ENCODE measurements around the gene GPR75. TPM values are rescaled to one million over a fixed set of nuclear protein-coding genes. Genes with fewer than 3 reads are reported as not detected.

GPR75 gene
- total RNA-seq, 2 experiments from 2014 or later = 1.6 to 2.0 TPM

- ChIA-PET POLR2A (no interaction called here), CTCF (no interaction called here)
- no peak for DNase-seq
- Histone ChIP-seq H3K4me1 (ENCODE audit: insufficient read depth, low read length) (no peaks in the 10 kb centered on the region), H3K9me3 (ENCODE audit: control insufficient read depth in 1 of 2, insufficient read depth in 1 of 2, low read length in 2 of 2) (no peaks in the 10 kb centered on the region), H3K27ac (ENCODE audit: low read depth in 1 of 2, low read length in 2 of 2) (no peak overlapping the region), H3K27me3 (ENCODE audit: control insufficient read depth in 1 of 2, insufficient read depth in 2 of 2, low read length in 2 of 2) (no peaks in the 10 kb centered on the region), H3K36me3 (ENCODE audit: insufficient read depth, low read length) (peaks cover 45% of the 10 kb centered on the region), H3K4me3 (ENCODE audit: low read length) (no peak overlapping the region)
- Mint-ChIP-seq H3K4me3 (no peak overlapping the region), H3K4me1 (ENCODE audit: low read depth) (peaks cover 17% of the 10 kb centered on the region), H3K27ac (no peak overlapping the region), H3K9me3 (no peaks in the 10 kb centered on the region), H3K36me3 (ENCODE audit: low read depth) (peaks cover 58% of the 10 kb centered on the region), H3K27me3 (no peaks in the 10 kb centered on the region)
- no peak for TF ChIP-seq CTCF (IDR thresholded peaks at IDR 0.05)
- intact Hi-C loops (cut with DNase I, micrococcal nuclease) = no loop called here
- no peak for ATAC-seq (ENCODE audit: poor library complexity)
Observed at GRCh38 chr2:53863538-53864227, 3.9 kb upstream of the GPR75 start.

- TF ChIP-seq CTCF (IDR thresholded peaks at IDR 0.05) = no peak
Observed at GRCh38 chr2:53861824-53862223, 2.1 kb upstream of the GPR75 start.

GRCh38 chr2:53856272-53856671 lies 3.5 kb downstream of the GPR75 start:
- TF ChIP-seq CTCF (IDR thresholded peaks at IDR 0.05) = no peak
- Mint-ChIP-seq H3K27me3 (no peaks in the 10 kb centered on the region), H3K36me3 (ENCODE audit: low read depth) (peaks cover 42% of the 10 kb centered on the region), H3K4me3 (no peak overlapping the region), H3K4me1 (ENCODE audit: low read depth) (peaks cover 7% of the 10 kb centered on the region), H3K9me3 (no peaks in the 10 kb centered on the region), H3K27ac (no peak overlapping the region)
- ATAC-seq (ENCODE audit: poor library complexity) (no peak), DNase-seq (no peak)
- Histone ChIP-seq H3K9me3 (ENCODE audit: control insufficient read depth in 1 of 2, insufficient read depth in 1 of 2, low read length in 2 of 2) (no peaks in the 10 kb centered on the region), H3K4me1 (ENCODE audit: insufficient read depth, low read length) (no peaks in the 10 kb centered on the region), H3K4me3 (ENCODE audit: low read length) (no peak overlapping the region), H3K36me3 (ENCODE audit: insufficient read depth, low read length) (peaks cover 9% of the 10 kb centered on the region), H3K27me3 (ENCODE audit: control insufficient read depth in 1 of 2, insufficient read depth in 2 of 2, low read length in 2 of 2) (no peaks in the 10 kb centered on the region), H3K27ac (ENCODE audit: low read depth in 1 of 2, low read length in 2 of 2) (no peak overlapping the region)
- CTCF ChIA-PET = no interaction called here
- intact Hi-C loops (cut with DNase I, micrococcal nuclease) = no loop called here
- POLR2A ChIA-PET = interaction anchor here (0.7 kb wide), 1 partner anchor 226 kb away, joined by 3 read pairs; no protein-coding TSS in a partner anchor

More at GRCh38 chr2:53861824-53862223, 2.1 kb upstream of the GPR75 start:
- Histone ChIP-seq H3K4me1 (ENCODE audit: insufficient read depth, low read length) (no peaks in the 10 kb centered on the region), H3K27me3 (ENCODE audit: control insufficient read depth in 1 of 2, insufficient read depth in 2 of 2, low read length in 2 of 2) (no peaks in the 10 kb centered on the region), H3K36me3 (ENCODE audit: insufficient read depth, low read length) (peaks cover 35% of the 10 kb centered on the region), H3K9me3 (ENCODE audit: control insufficient read depth in 1 of 2, insufficient read depth in 1 of 2, low read length in 2 of 2) (no peaks in the 10 kb centered on the region), H3K4me3 (ENCODE audit: low read length) (no peak overlapping the region), H3K27ac (ENCODE audit: low read depth in 1 of 2, low read length in 2 of 2) (no peak overlapping the region)
- no peaks in the 10 kb centered on the region for H3K9me3 Mint-ChIP-seq
- no peak for ATAC-seq (ENCODE audit: poor library complexity)
- H3K4me3 Mint-ChIP-seq = no peak overlapping the region
- no peak for DNase-seq
- H3K36me3 Mint-ChIP-seq (ENCODE audit: low read depth) = peaks cover 55% of the 10 kb centered on the region
- H3K27ac Mint-ChIP-seq = peak overlapping the region; percentile 65
- CTCF ChIA-PET = no interaction called here
- intact Hi-C loops (cut with DNase I, micrococcal nuclease) = no loop called here
- POLR2A ChIA-PET = interaction anchor here (1.1 kb wide), 1 partner anchor 30 kb away, joined by 4 read pairs; no protein-coding TSS in a partner anchor
- H3K27me3 Mint-ChIP-seq = no peaks in the 10 kb centered on the region
- H3K4me1 Mint-ChIP-seq (ENCODE audit: low read depth) = peaks cover 17% of the 10 kb centered on the region
